Activated T-cell treated with anti-CD3 and anti-CD28 coated beads, Interleukin-2, amount 50 U/mL, for 72 hours (primary cell): ENCODE measurements around the gene PCCA. TPM values are rescaled to one million over a fixed set of nuclear protein-coding genes. Genes with fewer than 3 reads are reported as not detected.
A peak's percentile ranks its signal among the peaks of the same experiment; 100 is the strongest.
"Not testable (repeated sequence)": the region's sequence is repeated elsewhere in the genome, so short reads cannot be mapped to it uniquely, and the experiment has no call there.

ENCODE experiments used
- ATAC-seq, 2 donors: fragments of 150-1000 bp; cut with Tn5 transposase; replicated peaks in 1 of 2; 2 replicates each; pipeline ENCODE4 v1.10.0; 2021; ENCODE audit warnings: moderate library complexity in 2 of 2, mild to moderate bottlenecking in 1 of 2
- DNase-seq, 2 donors: peaks; one replicate each; pipeline ENCODE4 v3.0.0; 2021 to 2022; ENCODE audit warnings: mixed read lengths in 1 of 2
- H3K27ac Mint-ChIP-seq: one replicate; pipeline ENCODE4 v1.8.0; 2022; ENCODE audit warnings: mild to moderate bottlenecking, moderate library complexity, mixed read lengths
- H3K27me3 Mint-ChIP-seq: one replicate; pipeline ENCODE4 v1.8.0; 2022; ENCODE audit warnings: low read depth, mixed read lengths
- H3K36me3 Mint-ChIP-seq, 2 donors: one replicate each; pipeline ENCODE4 v1.8.0; 2022; ENCODE audit warnings: mixed read lengths in 2 of 2, mild to moderate bottlenecking in 1 of 2; ENCODE audit not compliant: insufficient read depth in 2 of 2
- H3K4me1 Mint-ChIP-seq: one replicate; pipeline ENCODE4 v1.8.0; 2022; ENCODE audit warnings: low read depth, mixed read lengths
- H3K4me3 Mint-ChIP-seq, 2 donors: one replicate each; pipeline ENCODE4 v1.8.0; 2022; ENCODE audit warnings: mild to moderate bottlenecking in 2 of 2, mixed read lengths in 2 of 2, moderate library complexity in 2 of 2
- H3K9me3 Mint-ChIP-seq, 2 donors: one replicate each; pipeline ENCODE4 v1.8.0; 2022; ENCODE audit warnings: mixed read lengths in 2 of 2
- total RNA-seq, 2 donors: library from RNA; stranded (reverse); gene quantifications; one replicate each; pipeline ENCODE4 v1.2.3, GENCODE V29; 2022

Gene PCCA
- total RNA-seq, 2 donors from 2014 or later = 10.5 to 16.9 TPM

- no peak overlapping the region for H3K27ac Mint-ChIP-seq
Measured at GRCh38 chr13:100361504-100361903, 272.6 kb downstream of the PCCA start.

GRCh38 chr13:100362371-100362770, 273.5 kb downstream of the PCCA start:
- peaks cover 8% of the 10 kb centered on the region for H3K4me1 Mint-ChIP-seq
- H3K27ac Mint-ChIP-seq = no peak overlapping the region
- H3K27me3 Mint-ChIP-seq = no peaks in the 10 kb centered on the region
- DNase-seq (no peak), ATAC-seq (no peak)
- no peak overlapping the region for H3K4me3 Mint-ChIP-seq
- H3K9me3 Mint-ChIP-seq = no peaks in the 10 kb centered on the region
- peaks cover 0 to 3% of the 10 kb centered on the region in 2 donors for H3K36me3 Mint-ChIP-seq

More at GRCh38 chr13:100361504-100361903, 272.6 kb downstream of the PCCA start:
- Mint-ChIP-seq H3K9me3 (no peaks in the 10 kb centered on the region), H3K4me3 (no peak overlapping the region), H3K36me3 (peaks cover 0 to 3% of the 10 kb centered on the region in 2 donors), H3K27me3 (no peaks in the 10 kb centered on the region), H3K4me1 (peaks cover 8% of the 10 kb centered on the region)
- no peak for DNase-seq
- no peak for ATAC-seq

DNA sequence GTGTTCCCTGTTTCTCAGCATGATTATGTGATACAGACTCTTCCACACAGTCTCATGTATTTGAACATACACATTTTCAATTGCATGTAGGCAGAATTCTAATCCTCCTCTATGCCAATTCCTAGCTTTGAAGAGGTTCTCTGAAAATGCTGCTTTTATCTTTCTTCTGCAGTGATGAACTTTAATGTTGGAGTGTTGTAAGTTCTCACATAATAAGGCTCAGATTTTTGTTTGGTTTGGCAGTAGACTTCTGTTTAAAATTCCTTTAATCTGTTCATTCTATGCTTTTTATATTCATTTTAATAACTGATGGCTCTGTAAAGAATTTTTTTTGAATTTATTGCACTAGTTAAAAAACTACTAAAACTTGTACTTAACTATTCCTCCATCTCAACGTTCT, 273.9 kb downstream of the PCCA start:
- Mint-ChIP-seq H3K36me3 (peaks cover 0 to 3% of the 10 kb centered on the region in 2 donors), H3K27ac (no peak overlapping the region)
- ATAC-seq = no peak

GRCh38 chr13:100363285-100363711, 274.4 kb downstream of the PCCA start:
- no peaks in the 10 kb centered on the region for H3K36me3 Mint-ChIP-seq
- DNase-seq (no peak), ATAC-seq (no peak)
- no peaks in the 10 kb centered on the region for H3K9me3 Mint-ChIP-seq
- H3K4me3 Mint-ChIP-seq = no peak overlapping the region
- peaks cover 8% of the 10 kb centered on the region for H3K4me1 Mint-ChIP-seq
- H3K27ac Mint-ChIP-seq = no peak overlapping the region
- no peaks in the 10 kb centered on the region for H3K27me3 Mint-ChIP-seq

More for the DNA sequence above, 273.9 kb downstream of the PCCA start:
- no peak for DNase-seq
- Mint-ChIP-seq H3K4me1 (peaks cover 8% of the 10 kb centered on the region), H3K9me3 (no peaks in the 10 kb centered on the region), H3K4me3 (no peak overlapping the region), H3K27me3 (no peaks in the 10 kb centered on the region)

DNA sequence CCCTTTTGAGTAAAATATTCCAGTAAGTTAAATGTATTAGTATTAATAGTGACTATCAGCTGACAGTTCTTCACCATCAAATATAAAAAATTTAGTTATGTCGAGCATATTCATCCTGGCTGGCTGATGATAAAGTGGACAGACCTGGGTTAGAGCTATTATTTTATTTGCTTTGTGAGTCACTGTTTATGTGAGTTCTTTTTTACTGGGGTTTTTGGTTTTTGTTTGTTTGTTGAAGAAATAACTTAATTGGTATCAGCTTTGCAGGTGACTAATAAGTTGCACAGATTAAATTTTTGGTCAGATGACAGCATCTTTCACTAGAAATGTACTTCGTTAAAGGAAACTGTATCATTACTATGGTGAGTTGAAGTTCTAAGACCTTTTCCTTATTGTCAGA, 275.0 kb downstream of the PCCA start:
- H3K9me3 Mint-ChIP-seq = no peaks in the 10 kb centered on the region
- no peak for ATAC-seq
- H3K36me3 Mint-ChIP-seq = no peaks in the 10 kb centered on the region
- peaks cover 8% of the 10 kb centered on the region for H3K4me1 Mint-ChIP-seq
- no peak overlapping the region for H3K4me3 Mint-ChIP-seq
- no peaks in the 10 kb centered on the region for H3K27me3 Mint-ChIP-seq
- no peak overlapping the region for H3K27ac Mint-ChIP-seq
- DNase-seq = no peak

- Mint-ChIP-seq H3K9me3 (no peaks in the 10 kb centered on the region), H3K36me3 (no peaks in the 10 kb centered on the region), H3K27ac (no peak overlapping the region), H3K4me1 (peaks cover 13% of the 10 kb centered on the region), H3K27me3 (no peaks in the 10 kb centered on the region), H3K4me3 (no peak overlapping the region)
- DNase-seq = no peak
- no peak for ATAC-seq
Measured at GRCh38 chr13:100364591-100364990, 275.7 kb downstream of the PCCA start.

DNA sequence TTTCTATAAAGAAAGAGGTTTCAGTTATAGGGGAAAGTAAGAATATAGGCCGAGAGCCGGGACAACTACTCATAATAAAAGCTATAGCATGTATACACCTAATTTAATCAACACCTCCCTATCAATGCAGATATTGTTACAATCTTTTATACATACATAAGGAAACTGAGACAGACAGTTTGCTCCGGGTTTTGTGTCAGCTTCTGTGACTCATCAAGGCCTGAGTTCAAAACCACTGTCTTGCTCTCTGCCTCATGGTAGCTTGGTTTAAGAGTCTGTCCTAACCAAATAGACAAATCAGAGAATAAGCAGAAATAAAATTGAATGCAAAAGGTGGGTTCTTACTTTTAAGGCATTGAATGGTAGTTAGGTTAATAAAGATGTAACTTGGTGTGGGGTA, 276.8 kb downstream of the PCCA start:
- peak overlapping the region; percentile 52 for H3K27ac Mint-ChIP-seq
- H3K4me3 Mint-ChIP-seq = no peak overlapping the region
- H3K36me3 Mint-ChIP-seq = no peaks in the 10 kb centered on the region
- H3K4me1 Mint-ChIP-seq = peaks cover 22% of the 10 kb centered on the region
- no peaks in the 10 kb centered on the region for H3K27me3 Mint-ChIP-seq
- DNase-seq (peak in 1 of 2 donors; percentile 3), ATAC-seq (peak in 1 of 2 donors; percentile 33)
- no peaks in the 10 kb centered on the region for H3K9me3 Mint-ChIP-seq

GRCh38 chr13:100378533-100378932, 289.6 kb downstream of the PCCA start:
- ATAC-seq (no peak), DNase-seq (no peak)
- Mint-ChIP-seq H3K27me3 (no peaks in the 10 kb centered on the region), H3K27ac (no peak overlapping the region), H3K4me3 (no peak overlapping the region), H3K36me3 (peaks cover 18 to 30% of the 10 kb centered on the region in 2 donors), H3K4me1 (peaks cover 7% of the 10 kb centered on the region), H3K9me3 (peaks cover 8 to 13% of the 10 kb centered on the region in 2 donors)

DNA sequence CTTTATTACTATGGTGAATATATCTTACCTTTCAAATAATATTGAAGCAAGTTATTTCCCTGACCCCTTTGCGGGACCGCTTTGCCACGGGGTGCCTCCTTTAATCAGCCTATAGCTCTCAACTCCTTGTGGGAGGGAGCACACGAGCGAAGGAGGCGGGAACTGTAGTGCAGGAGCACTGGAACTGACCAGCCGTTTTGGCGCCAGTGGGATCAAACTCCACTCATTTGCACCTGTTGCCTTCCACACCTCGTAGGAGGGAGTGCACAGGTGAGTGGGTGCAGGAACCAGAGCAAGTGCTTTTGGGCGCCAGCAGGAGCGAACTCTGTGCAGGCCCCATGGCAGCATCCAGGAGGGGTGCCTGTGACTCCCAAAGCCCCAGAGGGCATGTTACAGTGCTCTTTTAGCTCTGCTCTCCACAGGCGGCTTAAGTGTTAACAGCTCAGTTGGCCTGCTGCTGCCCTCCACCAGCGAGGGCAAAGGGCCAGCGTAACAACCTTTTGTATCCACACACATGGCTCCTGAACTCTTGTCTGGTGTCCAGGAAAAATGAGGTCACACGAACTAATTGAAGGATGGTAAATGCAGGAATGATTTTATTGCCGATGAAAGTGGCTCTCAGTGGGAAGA, 292.8 kb downstream of the PCCA start:
- H3K9me3 Mint-ChIP-seq = peaks cover 4 to 10% of the 10 kb centered on the region in 2 donors
- no peak overlapping the region for H3K27ac Mint-ChIP-seq
- no peak for ATAC-seq
- no peak overlapping the region for H3K4me3 Mint-ChIP-seq
- no peaks in the 10 kb centered on the region for H3K27me3 Mint-ChIP-seq
- no peak for DNase-seq
- peaks cover 15 to 23% of the 10 kb centered on the region in 2 donors for H3K36me3 Mint-ChIP-seq
- peaks cover 7% of the 10 kb centered on the region for H3K4me1 Mint-ChIP-seq

- no peak for ATAC-seq
- no peaks in the 10 kb centered on the region for H3K27me3 Mint-ChIP-seq
- H3K27ac Mint-ChIP-seq = peak overlapping the region; percentile 44
Measured at GRCh38 chr13:100382785-100383184, 293.9 kb downstream of the PCCA start.

DNA sequence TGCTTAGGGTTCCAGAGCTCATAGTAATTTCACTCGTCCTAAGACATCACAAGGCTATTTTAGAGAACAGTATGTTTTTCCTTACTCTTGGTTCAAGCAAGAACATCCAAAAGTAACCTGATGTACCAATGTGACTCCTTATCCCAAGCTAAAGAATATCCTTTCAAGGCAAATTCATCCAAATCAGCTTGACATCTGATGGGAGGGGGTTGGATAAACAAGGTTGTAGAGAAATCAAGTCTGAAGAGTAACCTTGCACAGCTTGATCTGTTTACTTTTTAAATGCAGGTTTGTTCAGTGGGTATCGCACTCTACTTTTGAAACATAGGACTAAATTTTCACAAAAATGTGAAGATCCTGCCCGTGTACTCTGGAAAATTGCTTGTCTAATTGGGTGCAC, 298.5 kb downstream of the PCCA start:
- no peaks in the 10 kb centered on the region for H3K9me3 Mint-ChIP-seq
- H3K27me3 Mint-ChIP-seq = no peaks in the 10 kb centered on the region
- peaks cover 0 to 3% of the 10 kb centered on the region in 2 donors for H3K36me3 Mint-ChIP-seq
- H3K4me1 Mint-ChIP-seq = peaks cover 12% of the 10 kb centered on the region
- no peak overlapping the region for H3K4me3 Mint-ChIP-seq
- no peak for DNase-seq
- no peak overlapping the region for H3K27ac Mint-ChIP-seq
- no peak for ATAC-seq

More at GRCh38 chr13:100382785-100383184, 293.9 kb downstream of the PCCA start:
- peaks cover 7% of the 10 kb centered on the region for H3K4me1 Mint-ChIP-seq
- peaks cover 13 to 15% of the 10 kb centered on the region in 2 donors for H3K36me3 Mint-ChIP-seq
- peaks cover 4 to 8% of the 10 kb centered on the region in 2 donors for H3K9me3 Mint-ChIP-seq
- H3K4me3 Mint-ChIP-seq = no peak overlapping the region
- no peak for DNase-seq

- not testable (repeated sequence) for H3K9me3 Mint-ChIP-seq, ATAC-seq, H3K4me3 Mint-ChIP-seq, DNase-seq, H3K27ac Mint-ChIP-seq, H3K36me3 Mint-ChIP-seq, H3K27me3 Mint-ChIP-seq
- peaks cover 15% of the 10 kb centered on the region for H3K4me1 Mint-ChIP-seq
Measured at GRCh38 chr13:100388150-100388549, 299.3 kb downstream of the PCCA start.

- Mint-ChIP-seq H3K9me3 (no peaks in the 10 kb centered on the region), H3K4me3 (no peak overlapping the region), H3K27ac (no peak overlapping the region), H3K27me3 (no peaks in the 10 kb centered on the region), H3K4me1 (peaks cover 23% of the 10 kb centered on the region), H3K36me3 (peaks cover 0 to 3% of the 10 kb centered on the region in 2 donors)
- ATAC-seq = no peak
- DNase-seq = no peak
Measured at GRCh38 chr13:100388923-100389322, 300.0 kb downstream of the PCCA start.

GRCh38 chr13:100389617-100390016, 300.7 kb downstream of the PCCA start:
- Mint-ChIP-seq H3K27me3 (no peaks in the 10 kb centered on the region), H3K9me3 (no peaks in the 10 kb centered on the region), H3K4me3 (no peak overlapping the region), H3K27ac (no peak overlapping the region), H3K4me1 (peaks cover 30% of the 10 kb centered on the region), H3K36me3 (peaks cover 0 to 3% of the 10 kb centered on the region in 2 donors)
- DNase-seq = no peak
- no peak for ATAC-seq
